ENCODE data around the gene SLC35E1. TPM values are rescaled to one million over a fixed set of nuclear protein-coding genes. Genes with fewer than 3 reads are reported as not detected.

The SLC35E1 gene
- total RNA-seq, 1 experiment from 2014 or later, result 49.1 TPM

DNA sequence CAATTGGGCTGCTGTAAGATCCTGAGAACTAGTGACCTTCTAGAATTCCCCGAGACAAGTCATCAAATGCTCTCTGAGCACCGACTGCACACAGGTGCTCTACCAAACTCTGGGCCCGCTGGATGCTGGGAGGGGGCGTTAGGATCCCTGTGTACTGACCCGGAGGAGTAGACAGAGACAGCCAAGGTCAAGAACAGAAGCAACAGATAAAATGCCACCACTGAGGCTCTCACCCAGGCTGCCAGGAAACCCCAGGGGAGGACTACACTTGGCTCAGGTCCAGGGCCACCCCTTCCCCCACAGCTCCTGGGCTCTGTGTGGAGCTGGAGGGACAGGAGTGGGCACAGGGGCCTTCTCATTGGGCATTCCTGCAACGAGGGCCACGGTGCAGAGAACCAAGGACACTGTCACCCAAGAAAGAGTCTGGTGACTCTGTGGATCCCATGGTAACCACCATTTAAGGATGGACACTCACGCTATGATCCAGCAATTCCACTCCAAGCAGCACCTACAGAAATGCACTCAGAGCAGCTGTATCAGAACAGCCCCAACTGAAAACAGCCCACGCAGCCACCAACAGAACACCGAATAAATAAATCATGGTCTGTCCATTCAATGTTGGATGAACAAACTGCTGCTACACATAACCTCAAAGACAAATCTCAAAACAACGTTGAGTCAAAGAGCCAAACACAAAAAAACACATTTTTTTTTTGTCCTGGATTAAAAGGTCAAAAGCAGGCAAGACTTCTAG, 16.8 kb upstream of the SLC35E1 start (continued):
- TF ChIP-seq, protein P1, sequence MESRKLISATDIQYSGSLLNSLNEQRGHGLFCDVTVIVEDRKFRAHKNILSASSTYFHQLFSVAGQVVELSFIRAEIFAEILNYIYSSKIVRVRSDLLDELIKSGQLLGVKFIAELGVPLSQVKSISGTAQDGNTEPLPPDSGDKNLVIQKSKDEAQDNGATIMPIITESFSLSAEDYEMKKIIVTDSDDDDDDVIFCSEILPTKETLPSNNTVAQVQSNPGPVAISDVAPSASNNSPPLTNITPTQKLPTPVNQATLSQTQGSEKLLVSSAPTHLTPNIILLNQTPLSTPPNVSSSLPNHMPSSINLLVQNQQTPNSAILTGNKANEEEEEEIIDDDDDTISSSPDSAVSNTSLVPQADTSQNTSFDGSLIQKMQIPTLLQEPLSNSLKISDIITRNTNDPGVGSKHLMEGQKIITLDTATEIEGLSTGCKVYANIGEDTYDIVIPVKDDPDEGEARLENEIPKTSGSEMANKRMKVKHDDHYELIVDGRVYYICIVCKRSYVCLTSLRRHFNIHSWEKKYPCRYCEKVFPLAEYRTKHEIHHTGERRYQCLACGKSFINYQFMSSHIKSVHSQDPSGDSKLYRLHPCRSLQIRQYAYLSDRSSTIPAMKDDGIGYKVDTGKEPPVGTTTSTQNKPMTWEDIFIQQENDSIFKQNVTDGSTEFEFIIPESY (IDR thresholded peaks at IDR 0.05; ENCODE audit: extremely low read depth, insufficient replicate concordance, low read length), result no peak
- TF ChIP-seq RAD21 (IDR thresholded peaks at IDR 0.05; ENCODE audit: low read depth) (no peak), YY1 (IDR thresholded peaks at IDR 0.05; ENCODE audit: extremely low read depth, insufficient replicate concordance, low read depth, low read length) (no peak)

DNA sequence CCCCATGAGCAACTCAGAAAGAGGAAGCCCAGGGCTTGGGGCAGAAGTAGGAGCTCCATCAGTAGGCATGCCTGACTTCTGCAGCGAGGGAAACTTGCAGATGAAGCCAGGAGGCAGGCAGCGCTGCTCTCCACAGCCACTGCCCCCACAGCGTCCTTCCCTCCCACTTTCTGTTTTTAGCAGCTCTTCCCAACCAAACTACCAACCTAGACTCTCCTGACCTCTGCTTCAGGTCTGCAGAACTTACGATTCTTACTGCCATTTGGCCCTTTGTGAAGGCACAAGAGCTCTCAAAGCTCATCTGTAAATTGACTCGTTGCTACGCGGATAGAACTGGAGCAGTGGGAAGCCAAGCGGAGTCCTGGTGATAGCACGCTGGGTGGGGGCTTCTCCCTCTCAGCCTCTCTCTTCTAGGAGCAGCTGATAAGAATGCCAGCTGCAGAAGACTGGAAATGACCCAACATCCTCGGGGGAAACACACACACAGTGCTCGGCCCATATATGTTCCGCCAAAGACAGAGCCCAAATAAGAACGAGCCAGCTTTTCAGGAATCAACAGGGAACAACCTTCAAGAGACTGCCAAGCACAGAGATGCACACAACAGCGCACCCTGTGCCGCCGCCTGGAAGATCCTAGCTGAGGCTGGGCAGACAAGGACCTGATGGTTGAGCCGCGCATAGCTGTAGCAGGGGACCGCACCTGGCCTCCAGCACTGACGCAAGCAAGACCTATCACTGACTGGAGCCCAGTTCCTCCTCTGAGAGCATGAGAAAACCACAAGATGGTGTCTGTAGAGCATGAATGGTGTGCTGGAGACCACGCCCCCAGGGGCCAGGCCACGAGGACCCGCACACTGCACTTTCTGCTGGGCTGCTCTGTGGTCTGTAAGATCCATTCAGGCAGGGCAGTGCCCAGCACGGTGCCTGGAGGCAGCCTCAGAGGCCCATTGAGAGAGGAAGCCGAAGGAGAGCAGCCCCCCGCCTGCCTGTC, 15.9 kb upstream of the SLC35E1 start:
- DNase-seq (ENCODE audit: low read depth, low spot score) (no peak), ATAC-seq (no peak)
- no TSS peak for BruUV-seq (replicated peaks)
- H4K20me1 ChIP-seq (ENCODE audit: insufficient read depth), result no peaks in the 10 kb centered on the region; the same call in 1 of the 2 replicates
- RAD21 ChIA-PET (ENCODE audit: low non-redundant PET in 1 of 2, low total read pairs in 2 of 2, uncharacterized antibody in 2 of 2, unreplicated experiment in 2 of 2), result no interaction called here
- POLR2A ChIA-PET, result no interaction called here
- H2AFZ ChIP-seq (ENCODE audit: low read depth, low read length, poor library complexity, severe bottlenecking), result no peak overlapping the region
- H3K27ac ChIP-seq (ENCODE audit: low read depth, low read length), result no peak overlapping the region
- TF ChIP-seq CBX3 (IDR thresholded peaks at IDR 0.05; ENCODE audit: low read depth) (no peak), JUND (IDR thresholded peaks at IDR 0.05) (no peak), SP1 (IDR thresholded peaks at IDR 0.05; ENCODE audit: low read depth) (no peak), EZH2phosphoT487 (IDR thresholded peaks at IDR 0.05; ENCODE audit: borderline replicate concordance) (no peak), YY1 (IDR thresholded peaks at IDR 0.05; ENCODE audit: extremely low read depth, insufficient replicate concordance, low read depth, low read length) (no peak)
- TF ChIP-seq, protein P2, sequence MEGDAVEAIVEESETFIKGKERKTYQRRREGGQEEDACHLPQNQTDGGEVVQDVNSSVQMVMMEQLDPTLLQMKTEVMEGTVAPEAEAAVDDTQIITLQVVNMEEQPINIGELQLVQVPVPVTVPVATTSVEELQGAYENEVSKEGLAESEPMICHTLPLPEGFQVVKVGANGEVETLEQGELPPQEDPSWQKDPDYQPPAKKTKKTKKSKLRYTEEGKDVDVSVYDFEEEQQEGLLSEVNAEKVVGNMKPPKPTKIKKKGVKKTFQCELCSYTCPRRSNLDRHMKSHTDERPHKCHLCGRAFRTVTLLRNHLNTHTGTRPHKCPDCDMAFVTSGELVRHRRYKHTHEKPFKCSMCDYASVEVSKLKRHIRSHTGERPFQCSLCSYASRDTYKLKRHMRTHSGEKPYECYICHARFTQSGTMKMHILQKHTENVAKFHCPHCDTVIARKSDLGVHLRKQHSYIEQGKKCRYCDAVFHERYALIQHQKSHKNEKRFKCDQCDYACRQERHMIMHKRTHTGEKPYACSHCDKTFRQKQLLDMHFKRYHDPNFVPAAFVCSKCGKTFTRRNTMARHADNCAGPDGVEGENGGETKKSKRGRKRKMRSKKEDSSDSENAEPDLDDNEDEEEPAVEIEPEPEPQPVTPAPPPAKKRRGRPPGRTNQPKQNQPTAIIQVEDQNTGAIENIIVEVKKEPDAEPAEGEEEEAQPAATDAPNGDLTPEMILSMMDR (IDR thresholded peaks at IDR 0.05 in 2 of 3, conservative IDR thresholded peaks at IDR 0.05 in 1 of 3; ENCODE audit: borderline replicate concordance in 1 of 3, insufficient read depth in 1 of 3, low read depth in 2 of 3, low read length in 2 of 3), result no peak
- H3K27me3 ChIP-seq (ENCODE audit: insufficient read depth, low read length), result no peaks in the 10 kb centered on the region
- no peaks in the 10 kb centered on the region for H3K9me3 ChIP-seq (ENCODE audit: control insufficient read depth in 1 of 2, insufficient read depth in 1 of 2, low read depth in 1 of 2, low read length in 2 of 2)
- H3K4me2 ChIP-seq (ENCODE audit: low read length), result no peak overlapping the region
- no peak overlapping the region for H3K4me3 ChIP-seq (replicated peaks in 1 of 2; ENCODE audit: low read depth in 1 of 2, low read length in 2 of 2)
- intact Hi-C loops (cut with micrococcal nuclease), result no loop called here
- CTCF ChIA-PET, result no interaction called here
- no peaks in the 10 kb centered on the region for H3K9me2 ChIP-seq (ENCODE audit: insufficient read depth)
- no peak overlapping the region for H3K9ac ChIP-seq (ENCODE audit: low read length)
- no peaks in the 10 kb centered on the region for H3K36me3 ChIP-seq (ENCODE audit: control insufficient read depth in 1 of 2, insufficient read depth in 2 of 2, low read length in 2 of 2)
- peaks cover 19 to 41% of the 10 kb centered on the region in 2 experiments for H3K4me1 ChIP-seq (ENCODE audit: control insufficient read depth in 1 of 2, insufficient read depth in 2 of 2, low read length in 2 of 2)
- H3K79me2 ChIP-seq (ENCODE audit: insufficient read depth, low read length), result peaks cover 100% of the 10 kb centered on the region
